Heart right ventricle (tissue), 16 donors: ENCODE measurements around the gene FECH. TPM values are rescaled to one million over a fixed set of nuclear protein-coding genes. Genes with fewer than 3 reads are reported as not detected.
A peak's percentile ranks its signal among the peaks of the same experiment; 100 is the strongest.

Experiments
- ATAC-seq, 8 donors: fragments of 200-7000 bp; cut with Tn5 transposase; one replicate each; pipeline ENCODE4 v1.9.1; 2020; ENCODE audit warnings: mild to moderate bottlenecking in 8 of 8, moderate library complexity in 8 of 8, moderate number of reproducible peaks in 1 of 8
- DNase-seq, 2 donors: peaks; one replicate each; pipeline ENCODE4 v3.0.0-alpha.2; 2020
- H3K27ac ChIP-seq, 10 donors: fragments of 200-600 bp; sonication (generic) in 2 of 10; one replicate each; pipeline versions ENCODE4 v1.5.0 to v1.8.0; 2020 to 2022; ENCODE audit warnings: mild to moderate bottlenecking in 3 of 10
- H3K27me3 ChIP-seq, 7 donors: fragments of 200-600 bp; one replicate each; pipeline ENCODE4 v1.8.0; 2021 to 2022; ENCODE audit warnings: mild to moderate bottlenecking in 2 of 7
- H3K36me3 ChIP-seq, 9 donors: fragments of 200-600 bp; sonication (generic) in 1 of 9; one replicate each; pipeline versions ENCODE4 v1.5.0 to v1.8.0; 2020 to 2022; ENCODE audit warnings: mild to moderate bottlenecking in 2 of 9
- H3K4me1 ChIP-seq, 9 donors: fragments of 200-600 bp; sonication (generic) in 1 of 9; one replicate each; pipeline versions ENCODE4 v1.5.0 to v1.8.0; 2020 to 2022; ENCODE audit warnings: mild to moderate bottlenecking in 4 of 9
- H3K4me3 ChIP-seq, 10 donors: fragments of 200-600 bp; sonication (generic) in 2 of 10; one replicate each; pipeline versions ENCODE4 v1.5.0 to v1.8.0; 2020 to 2022; ENCODE audit warnings: mild to moderate bottlenecking in 7 of 10, moderate library complexity in 2 of 10
- H3K9me3 ChIP-seq, 11 donors: fragments of 200-600 bp in 10 of 11; sonication (generic) in 2 of 11; one replicate each; pipeline versions ENCODE4 v1.5.0 to v1.8.0; 2013 to 2022; ENCODE audit warnings: mild to moderate bottlenecking in 2 of 11, control low read depth in 1 of 11, moderate library complexity in 1 of 11
- WGBS, 2 donors: extraction: QIAGEN DNeasy Blood & Tissue Kit; methylation state at CpG; one replicate each; pipeline ENCODE4 v1.1.7; 2013; ENCODE audit warnings: inconsistent platforms in 1 of 2; 5-methylcytosine and 5-hydroxymethylcytosine counted together
- intact Hi-C, 10 donors: fragments of 100-400 bp; cut with DNase I; formaldehyde crosslinking; loops; one replicate each; pipeline versions ENCODE4 v1.11.1 to v1.14.2; 2022
- polyA plus RNA-seq, 2 donors: library from polyadenylated mRNA; stranded (reverse); fragments of 200-250 nt; gene quantifications; one replicate each; pipeline ENCODE4 v1.2.3, GENCODE V29; 2013
- total RNA-seq, 10 donors: library from RNA; stranded (reverse); fragmentation: NEBNext Ultra II Directional in 3 of 10; extraction: Animal tissue kit (Norgen Biotek cat#: 25700) in 3 of 10; gene quantifications; one replicate each; pipeline versions ENCODE4 v1.2.1 to v1.2.4, GENCODE V29; 2021 to 2023
- TF ChIP-seq, protein P1 (sequence below), 9 donors: fragments of 200-600 bp; sonication (generic) in 2 of 9; IDR thresholded peaks; one replicate each; pipeline versions ENCODE4 v1.5.0 to v1.8.0; 2021 to 2022; ENCODE audit warnings: antibody characterized with exemption in 9 of 9, mild to moderate bottlenecking in 5 of 9, moderate library complexity in 1 of 9
- donor health status: Arrhythmogenic right ventricular cardiomyopathy.
- donor health status: ischemic (EF 13 %, LVEDD 7.1; RV severe dilation, severe dysfunction).
- donor health status: healthy with polysubstance abuse.
- donor health status: DM: no; HTN: yes; CAD: no.
- donor health status: DM: no; HTN: no; CAD: no.
- donor health status: ischemic (EF 25% LVEDD 6.9; RV normal size, moderate dysfunction).
- donor health status: ischemic (EF 25% LVEDD 5.7; RV mildly dilated, moderate dysfunction).
- donor health status: healthy.
- donor health status: DM: yes; HTN: yes; CAD: no.
- donor health status: Ischemic cardiomyopathy.
- donor health status: ischemic (EF 35%, LVEDD 5.7; RV mildly dilated, moderate dysfunction).
- donor health status: nonischemic (EF 11% LVEDD 7.7; RV severe dilation, severe dysfunction).
- donor health status: DM: yes; HTN: yes; CAD: no.
- donor health status: PGD.
- donor health status: ischemic (EF 29% LVEDD 5.4; RV normal size, mild dysfunction).
- donor health status: nonischemic (EF 23%, LVEDD 6.1; RV moderate dilation, normal function).

Gene FECH
- total and polyA plus RNA-seq, 12 donors, result 4.3 to 55.7 (median 37.5) TPM

DNA sequence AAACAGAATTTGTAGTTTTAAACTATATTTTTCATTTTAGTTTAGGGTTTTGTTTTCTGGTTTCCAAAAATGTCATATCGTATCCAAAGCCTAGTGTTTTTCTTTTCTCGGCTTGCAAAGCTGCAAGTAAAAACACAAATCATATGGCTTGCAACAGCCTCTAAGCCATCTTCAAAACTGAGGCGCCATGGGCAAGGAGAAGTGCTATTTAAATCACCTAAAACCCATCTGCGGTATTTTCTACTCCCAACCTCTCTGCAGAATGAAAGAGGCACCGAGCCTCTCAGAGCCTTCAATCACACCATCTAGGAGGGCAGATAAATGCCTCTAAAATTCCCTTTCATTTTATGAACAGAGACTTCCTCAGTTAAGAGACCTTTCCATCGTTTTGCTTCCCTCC, 25.2 kb downstream of the FECH start:
- intact Hi-C loops, result loop anchor here in 9 of 10 donors (5.0 to 10.0 kb wide), 6 partner anchors 686 to 859 kb away; no protein-coding TSS in a partner anchor
- Histone ChIP-seq H3K9me3 (no peaks in the 10 kb centered on the region), H3K27ac (no peak overlapping the region), H3K27me3 (no peaks in the 10 kb centered on the region), H3K4me1 (peaks cover 0 to 15% (median 0%) of the 10 kb centered on the region in 9 donors), H3K4me3 (no peak overlapping the region), H3K36me3 (peaks cover 0 to 87% (median 13%) of the 10 kb centered on the region in 9 donors)
- DNase-seq (no peak), ATAC-seq (no peak)
- 86% methylated on average over 6 of the region's 6 CpGs for WGBS, 2 donors
- TF ChIP-seq, protein P1, sequence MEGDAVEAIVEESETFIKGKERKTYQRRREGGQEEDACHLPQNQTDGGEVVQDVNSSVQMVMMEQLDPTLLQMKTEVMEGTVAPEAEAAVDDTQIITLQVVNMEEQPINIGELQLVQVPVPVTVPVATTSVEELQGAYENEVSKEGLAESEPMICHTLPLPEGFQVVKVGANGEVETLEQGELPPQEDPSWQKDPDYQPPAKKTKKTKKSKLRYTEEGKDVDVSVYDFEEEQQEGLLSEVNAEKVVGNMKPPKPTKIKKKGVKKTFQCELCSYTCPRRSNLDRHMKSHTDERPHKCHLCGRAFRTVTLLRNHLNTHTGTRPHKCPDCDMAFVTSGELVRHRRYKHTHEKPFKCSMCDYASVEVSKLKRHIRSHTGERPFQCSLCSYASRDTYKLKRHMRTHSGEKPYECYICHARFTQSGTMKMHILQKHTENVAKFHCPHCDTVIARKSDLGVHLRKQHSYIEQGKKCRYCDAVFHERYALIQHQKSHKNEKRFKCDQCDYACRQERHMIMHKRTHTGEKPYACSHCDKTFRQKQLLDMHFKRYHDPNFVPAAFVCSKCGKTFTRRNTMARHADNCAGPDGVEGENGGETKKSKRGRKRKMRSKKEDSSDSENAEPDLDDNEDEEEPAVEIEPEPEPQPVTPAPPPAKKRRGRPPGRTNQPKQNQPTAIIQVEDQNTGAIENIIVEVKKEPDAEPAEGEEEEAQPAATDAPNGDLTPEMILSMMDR (IDR thresholded peaks at IDR 0.05), result no peak

GRCh38 chr18:57559314-57559713, 27.2 kb downstream of the FECH start:
- DNase-seq (peak in 1 of 2 donors; percentile 59), ATAC-seq (peak in 3 of 8 donors; percentile 36 to 80 (median 50))
- H3K4me1 ChIP-seq, result peaks cover 0 to 15% (median 0%) of the 10 kb centered on the region in 9 donors
- no peak overlapping the region for H3K4me3 ChIP-seq
- TF ChIP-seq, protein P1 (IDR thresholded peaks at IDR 0.05), result no peak
- no peaks in the 10 kb centered on the region for H3K27me3 ChIP-seq
- no peaks in the 10 kb centered on the region for H3K9me3 ChIP-seq
- intact Hi-C loops, result loop anchor here in 3 of 10 donors (10.0 kb wide), 3 partner anchors 115 to 695 kb away; no protein-coding TSS in a partner anchor
- no peak overlapping the region for H3K27ac ChIP-seq
- H3K36me3 ChIP-seq, result peaks cover 0 to 84% (median 19%) of the 10 kb centered on the region in 9 donors
- WGBS, 2 donors, result 38 to 44% methylated on average over 6 of the region's 6 CpGs

DNA sequence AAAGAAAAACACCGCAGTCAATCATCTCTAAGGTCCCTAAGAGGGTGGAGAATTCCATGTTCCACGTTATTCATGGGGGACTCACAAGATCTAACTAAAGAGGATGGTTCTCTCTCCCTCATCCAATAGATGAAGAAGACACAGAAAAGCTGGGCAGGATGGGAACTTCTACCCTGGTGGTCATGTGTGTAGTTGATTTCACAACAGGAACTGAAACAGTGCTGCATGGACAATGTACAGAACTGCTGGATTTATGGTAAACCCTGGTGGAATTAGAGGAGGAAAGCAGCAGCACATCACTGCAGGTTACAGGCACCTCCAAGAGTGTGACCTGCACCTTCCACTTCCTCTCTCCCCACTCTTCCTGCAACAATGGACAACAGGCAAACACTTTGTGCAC, 31.4 kb downstream of the FECH start:
- peaks cover 0 to 93% (median 34%) of the 10 kb centered on the region in 9 donors for H3K36me3 ChIP-seq
- DNase-seq (no peak), ATAC-seq (no peak)
- TF ChIP-seq, protein P1 (IDR thresholded peaks at IDR 0.05), result no peak
- 86% methylated on average over 2 of the region's 2 CpGs for WGBS, 2 donors
- no peaks in the 10 kb centered on the region for H3K9me3 ChIP-seq
- H3K27me3 ChIP-seq, result no peaks in the 10 kb centered on the region
- no peak overlapping the region for H3K4me3 ChIP-seq
- H3K27ac ChIP-seq, result no peak overlapping the region
- intact Hi-C loops, result loop anchor here in 3 of 10 donors (10.0 kb wide), 3 partner anchors 110 to 690 kb away; no protein-coding TSS in a partner anchor
- H3K4me1 ChIP-seq, result peaks cover 0 to 5% (median 0%) of the 10 kb centered on the region in 9 donors

GRCh38 chr18:57550510-57550909, 36.0 kb downstream of the FECH start:
- Histone ChIP-seq H3K4me1 (no peaks in the 10 kb centered on the region), H3K4me3 (no peak overlapping the region), H3K9me3 (no peaks in the 10 kb centered on the region), H3K27me3 (no peaks in the 10 kb centered on the region), H3K27ac (no peak overlapping the region), H3K36me3 (peaks cover 0 to 73% (median 36%) of the 10 kb centered on the region in 9 donors)
- no peak for ATAC-seq
- intact Hi-C loops, result loop anchor here in 3 of 10 donors (10.0 kb wide), 3 partner anchors 106 to 686 kb away; no protein-coding TSS in a partner anchor
- TF ChIP-seq, protein P1 (IDR thresholded peaks at IDR 0.05), result no peak
- 80 to 83% methylated on average over 10 of the region's 10 CpGs for WGBS, 2 donors
- DNase-seq, result no peak
